ENCODE data around the gene GINM1. TPM values are rescaled to one million over a fixed set of nuclear protein-coding genes. Genes with fewer than 3 reads are reported as not detected.

GINM1 gene, protein sequence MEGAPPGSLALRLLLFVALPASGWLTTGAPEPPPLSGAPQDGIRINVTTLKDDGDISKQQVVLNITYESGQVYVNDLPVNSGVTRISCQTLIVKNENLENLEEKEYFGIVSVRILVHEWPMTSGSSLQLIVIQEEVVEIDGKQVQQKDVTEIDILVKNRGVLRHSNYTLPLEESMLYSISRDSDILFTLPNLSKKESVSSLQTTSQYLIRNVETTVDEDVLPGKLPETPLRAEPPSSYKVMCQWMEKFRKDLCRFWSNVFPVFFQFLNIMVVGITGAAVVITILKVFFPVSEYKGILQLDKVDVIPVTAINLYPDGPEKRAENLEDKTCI
- polyA plus RNA-seq (2012; ENCODE audit: insufficient read depth, insufficient read length, low read depth): 11.5 TPM

DNA sequence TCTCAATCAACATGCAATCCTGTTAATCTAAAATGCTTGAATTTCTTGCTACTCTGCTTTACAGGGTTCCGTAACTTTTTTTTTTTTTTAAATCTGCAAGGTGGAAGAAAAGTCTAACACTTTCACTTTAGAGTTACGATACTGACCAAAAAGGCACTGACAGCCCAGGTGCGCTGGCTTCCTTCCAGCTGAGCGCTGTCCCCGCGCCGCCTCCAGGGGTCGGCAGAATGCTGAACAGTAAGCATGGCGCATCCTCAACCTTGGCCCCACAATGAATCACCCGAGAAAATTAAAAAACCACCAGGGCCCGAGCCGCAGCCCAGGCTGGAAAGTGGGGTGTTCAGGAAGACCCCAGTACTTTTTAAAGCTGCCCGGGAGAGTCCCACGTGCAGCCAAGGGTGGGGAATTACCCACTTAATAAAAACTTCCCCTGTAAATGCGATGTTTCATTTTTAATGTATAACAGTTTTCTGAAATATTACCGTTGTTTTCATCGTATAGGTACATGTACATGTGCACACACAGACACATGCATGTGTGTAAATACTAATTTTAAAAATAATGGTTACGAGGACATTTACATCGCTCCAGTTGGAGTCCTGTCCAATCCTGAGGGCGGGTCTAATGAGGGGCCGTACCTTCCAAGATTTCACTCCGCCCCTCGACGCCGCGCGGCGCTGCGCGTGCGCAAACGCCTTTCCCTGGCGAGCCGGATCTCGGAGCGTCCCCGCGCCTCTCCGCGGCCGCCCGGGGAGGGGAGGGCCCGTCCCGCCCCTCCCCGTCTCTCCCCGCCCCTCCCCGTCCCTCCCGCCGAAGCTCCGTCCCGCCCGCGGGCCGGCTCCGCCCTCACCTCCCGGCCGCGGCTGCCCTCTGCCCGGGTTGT, at the start of gene GINM1:
Gene GINM1 (plus strand): TSS at position 849 of the 883 bp plus-strand sequence. CDS start 40 bp downstream, outside the sequence.
- TF ChIP-seq, protein P1, sequence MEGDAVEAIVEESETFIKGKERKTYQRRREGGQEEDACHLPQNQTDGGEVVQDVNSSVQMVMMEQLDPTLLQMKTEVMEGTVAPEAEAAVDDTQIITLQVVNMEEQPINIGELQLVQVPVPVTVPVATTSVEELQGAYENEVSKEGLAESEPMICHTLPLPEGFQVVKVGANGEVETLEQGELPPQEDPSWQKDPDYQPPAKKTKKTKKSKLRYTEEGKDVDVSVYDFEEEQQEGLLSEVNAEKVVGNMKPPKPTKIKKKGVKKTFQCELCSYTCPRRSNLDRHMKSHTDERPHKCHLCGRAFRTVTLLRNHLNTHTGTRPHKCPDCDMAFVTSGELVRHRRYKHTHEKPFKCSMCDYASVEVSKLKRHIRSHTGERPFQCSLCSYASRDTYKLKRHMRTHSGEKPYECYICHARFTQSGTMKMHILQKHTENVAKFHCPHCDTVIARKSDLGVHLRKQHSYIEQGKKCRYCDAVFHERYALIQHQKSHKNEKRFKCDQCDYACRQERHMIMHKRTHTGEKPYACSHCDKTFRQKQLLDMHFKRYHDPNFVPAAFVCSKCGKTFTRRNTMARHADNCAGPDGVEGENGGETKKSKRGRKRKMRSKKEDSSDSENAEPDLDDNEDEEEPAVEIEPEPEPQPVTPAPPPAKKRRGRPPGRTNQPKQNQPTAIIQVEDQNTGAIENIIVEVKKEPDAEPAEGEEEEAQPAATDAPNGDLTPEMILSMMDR (IDR thresholded peaks at IDR 0.05; ENCODE audit: low read depth, low read length): peak; percentile 84
- peak within 1 kb of the TSS; percentile 87 for H3K4me3 ChIP-seq (ENCODE audit: low read depth, low read length)
- H3K27me3 ChIP-seq: no peaks in the 10 kb centered on the region
- no peaks in the 10 kb centered on the region; the same call in 1 of the 2 replicates for H3K4me1 ChIP-seq
- H3K9me3 ChIP-seq: no peaks in the 10 kb centered on the region
- no peaks in the 10 kb centered on the region; the same call in 1 of the 2 replicates for H3K36me3 ChIP-seq
- peak; percentile 95 for DNase-seq

DNA sequence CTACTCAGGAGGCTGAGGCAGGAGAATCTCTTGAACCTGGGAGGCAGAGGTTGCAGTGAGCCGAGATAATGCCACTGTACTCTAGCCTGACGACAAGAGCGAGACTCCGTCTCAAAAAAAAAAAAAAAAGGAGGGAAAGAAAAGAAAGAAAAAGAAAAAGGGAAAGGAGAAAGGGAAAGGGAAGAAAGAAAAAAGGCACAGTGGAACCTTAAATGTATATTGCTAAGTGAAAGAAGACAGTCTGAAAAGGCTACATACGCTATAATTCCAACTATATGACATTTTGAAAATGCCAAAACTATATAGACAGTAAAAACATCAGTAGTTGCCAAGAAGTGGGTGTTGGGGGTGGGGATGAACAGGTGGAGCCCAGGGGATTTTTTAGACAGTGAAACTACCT, 36.5 kb upstream of the GINM1 start:
- Histone ChIP-seq H3K27me3 (no peaks in the 10 kb centered on the region), H3K4me1 (no peaks in the 10 kb centered on the region), H3K4me3 (ENCODE audit: low read depth, low read length) (no peak overlapping the region), H3K9me3 (no peaks in the 10 kb centered on the region), H3K36me3 (peaks cover 45% of the 10 kb centered on the region)
- no peak for DNase-seq
- TF ChIP-seq, protein P1 (IDR thresholded peaks at IDR 0.05; ENCODE audit: low read depth, low read length): no peak

DNA sequence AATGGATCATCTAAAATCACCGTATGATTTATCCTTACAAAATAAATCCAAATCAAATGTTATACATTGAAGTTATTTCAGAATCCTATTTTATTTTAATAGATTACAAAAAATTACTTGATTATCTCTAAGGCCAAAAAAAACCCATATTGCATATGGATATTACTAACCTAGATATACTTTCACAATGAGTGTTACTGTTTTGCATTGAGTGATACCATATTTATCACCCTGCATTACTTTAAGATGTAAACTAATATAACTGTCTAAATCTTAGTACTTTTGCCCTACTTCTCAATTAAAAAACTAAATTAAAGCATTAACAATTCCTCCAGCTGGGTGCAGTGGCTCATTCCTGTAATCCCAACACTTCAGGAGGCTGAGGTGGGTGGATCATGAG, 31.4 kb upstream of the GINM1 start:
- Histone ChIP-seq H3K36me3 (peaks cover 60% of the 10 kb centered on the region), H3K9me3 (no peaks in the 10 kb centered on the region), H3K27me3 (no peaks in the 10 kb centered on the region), H3K4me1 (no peaks in the 10 kb centered on the region), H3K4me3 (ENCODE audit: low read depth, low read length) (no peak overlapping the region)
- TF ChIP-seq, protein P1 (IDR thresholded peaks at IDR 0.05; ENCODE audit: low read depth, low read length): no peak
- no peak for DNase-seq

DNA sequence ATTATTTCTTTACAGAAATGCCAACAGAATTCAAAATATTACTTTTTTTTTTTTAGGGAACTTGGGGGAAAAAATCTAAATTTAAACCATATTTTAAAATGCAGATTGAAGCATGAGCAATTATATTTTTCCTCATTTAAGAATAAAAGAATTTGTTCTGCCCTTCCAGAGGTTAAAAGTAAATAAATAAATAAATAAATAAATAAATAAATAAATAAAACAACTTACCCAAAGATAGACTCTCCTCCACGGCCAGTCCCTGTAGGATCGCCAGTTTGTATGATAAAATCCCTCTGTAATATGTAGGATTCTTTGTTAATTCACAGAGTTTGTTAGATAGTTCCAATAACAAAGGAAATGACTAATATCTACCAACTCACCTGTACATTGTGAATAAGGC, 25.0 kb upstream of the GINM1 start:
- TF ChIP-seq, protein P1 (IDR thresholded peaks at IDR 0.05; ENCODE audit: low read depth, low read length): no peak
- Histone ChIP-seq H3K27me3 (no peaks in the 10 kb centered on the region), H3K4me1 (no peaks in the 10 kb centered on the region), H3K36me3 (peaks cover 32% of the 10 kb centered on the region), H3K9me3 (no peaks in the 10 kb centered on the region), H3K4me3 (ENCODE audit: low read depth, low read length) (no peak overlapping the region)
- DNase-seq: no peak

DNA sequence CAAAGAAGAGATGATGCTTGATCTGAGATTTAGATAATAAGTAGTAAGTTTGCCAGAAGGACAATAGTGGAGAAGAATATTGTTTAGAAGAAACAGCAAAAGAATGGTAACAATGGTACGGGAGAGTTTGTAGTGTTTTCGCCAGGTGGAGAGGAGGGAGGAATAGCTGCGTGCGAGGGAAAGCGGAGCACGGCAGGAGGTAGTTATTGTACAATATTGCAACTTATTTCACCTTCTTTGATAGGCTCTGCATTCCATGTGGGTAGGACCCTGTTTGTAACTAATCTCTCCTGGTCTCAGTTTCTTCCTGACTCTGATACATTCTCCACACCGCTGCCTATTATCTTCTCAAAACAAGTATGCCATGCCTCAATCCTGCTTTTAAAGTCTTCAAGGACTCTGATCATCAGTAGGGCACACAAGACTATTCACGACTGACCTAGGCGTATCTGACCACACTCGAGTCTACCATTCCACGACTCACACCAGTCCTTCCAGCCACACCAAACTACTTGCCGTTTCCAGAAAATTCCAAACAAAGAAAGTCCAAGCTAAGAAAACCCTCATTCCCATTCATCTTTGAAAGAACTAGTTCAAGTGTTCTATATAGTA, 21.4 kb upstream of the GINM1 start:
- TF ChIP-seq, protein P1 (IDR thresholded peaks at IDR 0.05; ENCODE audit: low read depth, low read length): no peak
- H3K9me3 ChIP-seq: no peaks in the 10 kb centered on the region
- DNase-seq: no peak
- no peaks in the 10 kb centered on the region for H3K4me1 ChIP-seq
- peaks cover 12% of the 10 kb centered on the region for H3K36me3 ChIP-seq
- H3K4me3 ChIP-seq (ENCODE audit: low read depth, low read length): peak overlapping the region; percentile 100
- peaks cover 3% of the 10 kb centered on the region; the same call in 1 of the 2 replicates for H3K27me3 ChIP-seq
